Measurements from ENCODE around the gene ATE1. TPM values are rescaled to one million over a fixed set of nuclear protein-coding genes. Genes with fewer than 3 reads are reported as not detected.

ATE1 gene
- total and polyA plus RNA-seq, 2 donors (not counting 1 experiment from before 2014, with no cell fraction given): 8.2 to 32.0 TPM

GRCh38 chr10:121692626-121693025, 235.2 kb downstream of the ATE1 start:
- no peaks in the 10 kb centered on the region for H3K79me2 ChIP-seq (ENCODE audit: control insufficient read depth, insufficient read depth, low read length)
- H3K9me3 ChIP-seq (ENCODE audit: control extremely low read depth in 1 of 3, control insufficient read depth in 2 of 3, insufficient read depth in 1 of 3, low read length in 2 of 3): no peaks in the 10 kb centered on the region
- no peak overlapping the region for H3K4me3 Mint-ChIP-seq
- no peaks in the 10 kb centered on the region for H3K4me1 Mint-ChIP-seq
- H3K27me3 Mint-ChIP-seq: peaks cover 4% of the 10 kb centered on the region
- no peak overlapping the region for H3K4me3 ChIP-seq (ENCODE audit: control extremely low read depth in 1 of 5, extremely low read depth in 1 of 5, insufficient read depth in 1 of 5, low read depth in 2 of 5, low read length in 4 of 5)
- no peak overlapping the region for H3K9ac ChIP-seq (ENCODE audit: low read length)
- no peaks in the 10 kb centered on the region for H4K20me1 ChIP-seq (ENCODE audit: control insufficient read depth, insufficient read depth, low read length, poor library complexity, severe bottlenecking)
- no peak overlapping the region for H3K27ac ChIP-seq (ENCODE audit: low read length in 2 of 2)
- intact Hi-C loops (cut with micrococcal nuclease): no loop called here
- H3K4me2 ChIP-seq (replicated peaks; ENCODE audit: low read depth, low read length, poor library complexity, severe bottlenecking): no peak overlapping the region
- TF ChIP-seq CTCF (IDR thresholded peaks at IDR 0.05) (no peak), EZH2 (IDR thresholded peaks at IDR 0.05; ENCODE audit: borderline replicate concordance, insufficient read depth, low read depth, low read length, poor library complexity, severe bottlenecking) (no peak)
- H2AFZ ChIP-seq (ENCODE audit: insufficient read depth, low read depth, low read length, poor library complexity, severe bottlenecking): no peak overlapping the region
- no peaks in the 10 kb centered on the region for H3K27me3 ChIP-seq (replicated peaks in 1 of 4; ENCODE audit: control extremely low read depth in 1 of 4, control insufficient read depth in 3 of 4, insufficient read depth in 4 of 4, low read length in 3 of 4)
- no peak for DNase-seq
- H3K9me3 Mint-ChIP-seq (ENCODE audit: insufficient read depth): no peaks in the 10 kb centered on the region
- 67% methylated on average over 7 of the region's 10 CpGs for WGBS (ENCODE audit: insufficient coverage)
- no peak for ATAC-seq (ENCODE audit: low read depth)
- ChIA-PET POLR2A (no interaction called here), CTCF (no interaction called here)
- H3K4me1 ChIP-seq (ENCODE audit: control insufficient read depth in 2 of 2, insufficient read depth in 2 of 2, low read length in 2 of 2): no peaks in the 10 kb centered on the region
- no peaks in the 10 kb centered on the region for H3K36me3 ChIP-seq (replicated peaks in 1 of 2; ENCODE audit: control extremely low read depth in 1 of 2, control insufficient read depth in 1 of 2, extremely low read depth in 1 of 2, insufficient read depth in 2 of 2, low read length in 1 of 2)
- no peak overlapping the region for H3K27ac Mint-ChIP-seq

GRCh38 chr10:121690970-121691369, 236.9 kb downstream of the ATE1 start:
- no peaks in the 10 kb centered on the region for H3K4me1 ChIP-seq (ENCODE audit: control insufficient read depth in 2 of 2, insufficient read depth in 2 of 2, low read length in 2 of 2)
- Mint-ChIP-seq H3K4me3 (no peak overlapping the region), H3K27me3 (peaks cover 5% of the 10 kb centered on the region), H3K27ac (no peak overlapping the region), H3K9me3 (ENCODE audit: insufficient read depth) (no peaks in the 10 kb centered on the region), H3K4me1 (no peaks in the 10 kb centered on the region)
- no peaks in the 10 kb centered on the region for H3K9me3 ChIP-seq (ENCODE audit: control extremely low read depth in 1 of 3, control insufficient read depth in 2 of 3, insufficient read depth in 1 of 3, low read length in 2 of 3)
- no peaks in the 10 kb centered on the region for H3K27me3 ChIP-seq (replicated peaks in 1 of 4; ENCODE audit: control extremely low read depth in 1 of 4, control insufficient read depth in 3 of 4, insufficient read depth in 4 of 4, low read length in 3 of 4)
- DNase-seq (no peak), ATAC-seq (ENCODE audit: low read depth) (no peak)
- H3K27ac ChIP-seq (ENCODE audit: low read length in 2 of 2): no peak overlapping the region
- no peaks in the 10 kb centered on the region for H3K79me2 ChIP-seq (ENCODE audit: control insufficient read depth, insufficient read depth, low read length)
- no peak overlapping the region for H3K9ac ChIP-seq (ENCODE audit: low read length)
- H2AFZ ChIP-seq (ENCODE audit: insufficient read depth, low read depth, low read length, poor library complexity, severe bottlenecking): no peak overlapping the region
- TF ChIP-seq CTCF (IDR thresholded peaks at IDR 0.05) (no peak), EZH2 (IDR thresholded peaks at IDR 0.05; ENCODE audit: borderline replicate concordance, insufficient read depth, low read depth, low read length, poor library complexity, severe bottlenecking) (no peak)
- ChIA-PET CTCF (no interaction called here), POLR2A (no interaction called here)
- no peak overlapping the region for H3K4me3 ChIP-seq (ENCODE audit: control extremely low read depth in 1 of 5, extremely low read depth in 1 of 5, insufficient read depth in 1 of 5, low read depth in 2 of 5, low read length in 4 of 5)
- H3K4me2 ChIP-seq (replicated peaks; ENCODE audit: low read depth, low read length, poor library complexity, severe bottlenecking): no peak overlapping the region
- WGBS (ENCODE audit: insufficient coverage): 72% methylated on average over 2 of the region's 3 CpGs
- intact Hi-C loops (cut with micrococcal nuclease): no loop called here
- H3K36me3 ChIP-seq (replicated peaks in 1 of 2; ENCODE audit: control extremely low read depth in 1 of 2, control insufficient read depth in 1 of 2, extremely low read depth in 1 of 2, insufficient read depth in 2 of 2, low read length in 1 of 2): no peaks in the 10 kb centered on the region
- H4K20me1 ChIP-seq (ENCODE audit: control insufficient read depth, insufficient read depth, low read length, poor library complexity, severe bottlenecking): no peaks in the 10 kb centered on the region

Small RNA genes within 50 kb of the gene (small RNA-seq; reads per million reads assigned to genes)
- gene RF00019 (ENCODE audit: insufficient read length, low read depth, low replicate concordance) (not detected), gene RF02219 (ENCODE audit: insufficient read length, low read depth, low replicate concordance) (not detected)

Other genes starting within 250 kb of the ATE1 start
- 89.7 and 91.0 TPM in 2 replicates for gene NSMCE4A, start 47.2 kb upstream of the ATE1 start, total RNA-seq
- 92.4 and 102 TPM in 2 replicates for gene NSMCE4A, start 47.2 kb upstream of the ATE1 start, polyA plus RNA-seq
- not detected in 2 replicates for gene TACC2, start 61.1 kb upstream of the ATE1 start, total RNA-seq
- not detected in 2 replicates for gene TACC2, start 61.1 kb upstream of the ATE1 start, polyA plus RNA-seq

Data from B cell (primary cell).